ENCODE data around the gene LSM7.

LSM7 gene

DNA sequence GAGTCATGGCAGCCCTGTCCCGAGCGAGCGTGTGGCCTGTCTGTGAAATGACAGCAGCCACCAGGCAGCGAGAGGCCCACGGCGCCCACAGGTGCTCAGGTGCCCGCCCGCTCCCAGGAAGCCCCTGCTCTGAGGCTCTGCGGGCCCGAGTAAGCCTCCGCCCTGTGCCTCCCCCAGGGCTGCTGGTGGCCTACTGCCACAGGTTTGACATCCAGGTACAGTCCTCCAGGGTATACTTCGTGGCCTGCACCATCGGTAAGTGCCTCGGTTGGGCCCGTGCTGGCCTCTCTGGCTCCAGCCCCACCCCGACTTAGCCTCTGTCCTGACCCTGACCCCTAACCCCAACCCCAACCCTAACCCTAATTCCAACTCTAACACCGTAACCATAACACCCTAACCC lies 16.7 kb upstream of the LSM7 start:
- no peak for DNase-seq (ENCODE audit: low read depth)
- no peak overlapping the region for H3K4me3 ChIP-seq (ENCODE audit: low read length)
- TF ChIP-seq, protein P1, sequence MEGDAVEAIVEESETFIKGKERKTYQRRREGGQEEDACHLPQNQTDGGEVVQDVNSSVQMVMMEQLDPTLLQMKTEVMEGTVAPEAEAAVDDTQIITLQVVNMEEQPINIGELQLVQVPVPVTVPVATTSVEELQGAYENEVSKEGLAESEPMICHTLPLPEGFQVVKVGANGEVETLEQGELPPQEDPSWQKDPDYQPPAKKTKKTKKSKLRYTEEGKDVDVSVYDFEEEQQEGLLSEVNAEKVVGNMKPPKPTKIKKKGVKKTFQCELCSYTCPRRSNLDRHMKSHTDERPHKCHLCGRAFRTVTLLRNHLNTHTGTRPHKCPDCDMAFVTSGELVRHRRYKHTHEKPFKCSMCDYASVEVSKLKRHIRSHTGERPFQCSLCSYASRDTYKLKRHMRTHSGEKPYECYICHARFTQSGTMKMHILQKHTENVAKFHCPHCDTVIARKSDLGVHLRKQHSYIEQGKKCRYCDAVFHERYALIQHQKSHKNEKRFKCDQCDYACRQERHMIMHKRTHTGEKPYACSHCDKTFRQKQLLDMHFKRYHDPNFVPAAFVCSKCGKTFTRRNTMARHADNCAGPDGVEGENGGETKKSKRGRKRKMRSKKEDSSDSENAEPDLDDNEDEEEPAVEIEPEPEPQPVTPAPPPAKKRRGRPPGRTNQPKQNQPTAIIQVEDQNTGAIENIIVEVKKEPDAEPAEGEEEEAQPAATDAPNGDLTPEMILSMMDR (conservative IDR thresholded peaks at IDR 0.05; ENCODE audit: low read depth, low read length): no peak

DNA sequence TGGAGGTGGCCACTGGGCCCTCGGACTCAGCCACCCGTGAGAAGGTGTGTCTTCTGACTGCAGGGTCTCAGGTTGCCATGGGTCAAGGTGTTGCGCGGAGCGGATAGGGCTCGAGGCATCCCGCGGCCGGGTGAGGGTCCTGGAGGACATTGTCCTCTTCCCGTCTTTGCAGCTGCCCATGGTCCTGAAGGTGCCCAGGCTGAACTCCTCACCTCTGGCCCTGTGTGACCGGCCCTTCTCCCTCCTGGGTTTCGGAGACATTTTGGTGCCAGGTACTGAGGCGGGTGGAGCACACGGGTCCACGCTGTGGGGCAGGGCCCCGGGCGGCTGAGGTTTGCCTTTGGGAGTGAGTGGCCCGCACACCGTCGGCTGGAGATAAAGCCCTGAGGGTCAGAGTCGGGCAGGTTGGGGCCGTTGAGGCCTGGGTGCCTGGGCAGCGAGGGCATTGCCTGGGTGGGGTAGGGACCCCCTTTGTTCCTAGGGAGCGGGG lies 16.0 kb upstream of the LSM7 start:
- DNase-seq (ENCODE audit: low read depth): no peak
- TF ChIP-seq, protein P1 (conservative IDR thresholded peaks at IDR 0.05; ENCODE audit: low read depth, low read length): no peak
- no peak overlapping the region for H3K4me3 ChIP-seq (ENCODE audit: low read length)

DNA sequence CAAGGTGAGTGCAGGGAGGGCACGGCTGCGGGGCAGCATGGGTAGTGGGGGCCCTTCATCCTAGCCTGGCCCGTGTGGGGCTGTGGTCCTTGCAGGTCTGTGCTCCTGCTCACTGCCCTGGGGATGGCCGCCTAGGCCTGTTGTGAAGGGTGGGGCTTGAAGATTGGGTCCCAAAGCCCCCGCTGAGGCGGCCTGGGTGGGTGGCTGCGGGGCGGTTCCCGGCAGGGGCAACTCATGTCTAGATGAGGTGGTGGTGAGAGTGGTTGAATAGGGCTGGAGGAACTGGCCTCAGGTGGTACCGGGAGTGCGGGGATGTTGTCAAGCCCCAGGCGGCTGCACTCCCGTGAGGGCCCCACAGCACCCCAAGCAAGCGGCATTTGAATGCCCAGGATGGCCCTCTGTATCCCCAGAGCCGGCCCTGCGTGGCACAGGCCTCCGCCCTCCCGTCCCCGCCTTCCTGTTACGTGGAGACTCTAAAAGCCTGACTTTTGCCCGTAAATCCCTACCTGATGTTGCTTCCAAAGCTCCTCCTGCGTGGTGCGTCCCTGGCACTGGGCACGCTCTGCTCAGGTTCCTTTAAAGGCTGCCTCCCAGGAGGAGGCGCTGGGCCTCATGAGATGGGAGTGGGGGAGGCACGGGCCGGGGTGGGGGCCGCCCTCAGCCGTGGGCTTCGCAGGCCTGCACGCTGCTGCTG lies 15.1 kb upstream of the LSM7 start:
- TF ChIP-seq, protein P1 (conservative IDR thresholded peaks at IDR 0.05; ENCODE audit: low read depth, low read length): no peak
- H3K4me3 ChIP-seq (ENCODE audit: low read length): no peak overlapping the region
- DNase-seq (ENCODE audit: low read depth): no peak

DNA sequence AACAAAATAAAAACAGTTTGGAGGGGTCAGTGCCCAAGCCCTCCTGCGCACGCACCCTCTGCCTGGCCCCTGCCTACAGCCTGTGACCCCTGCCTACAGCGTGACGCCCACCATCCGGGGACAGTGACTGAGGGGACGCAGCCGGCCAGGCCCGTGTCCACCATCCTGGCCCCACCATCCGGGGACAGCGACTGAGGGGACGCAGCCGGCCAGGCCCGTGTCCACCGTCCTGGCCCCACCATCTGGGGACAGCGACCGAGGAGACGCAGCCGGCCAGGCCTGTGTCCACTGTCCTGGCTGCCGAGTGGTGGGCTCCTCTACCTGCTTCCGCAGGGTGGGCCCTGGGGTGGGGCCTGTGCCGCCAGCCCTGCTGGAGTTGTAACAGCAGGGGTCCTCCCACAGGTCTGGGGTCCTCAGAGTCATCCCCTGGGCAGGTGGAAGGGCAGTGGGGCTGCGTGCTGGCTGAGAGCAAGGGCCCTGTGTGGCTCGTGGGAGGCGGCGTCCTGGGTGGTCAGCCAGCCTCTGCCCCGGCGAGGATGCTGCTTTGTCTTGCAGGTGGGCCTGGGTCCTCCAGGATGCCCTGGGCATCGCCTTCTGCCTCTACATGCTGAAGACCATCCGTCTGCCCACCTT lies 14.4 kb upstream of the LSM7 start:
- no peak for DNase-seq (ENCODE audit: low read depth)
- H3K4me3 ChIP-seq (ENCODE audit: low read length): no peak overlapping the region
- TF ChIP-seq, protein P1 (conservative IDR thresholded peaks at IDR 0.05; ENCODE audit: low read depth, low read length): no peak

DNA sequence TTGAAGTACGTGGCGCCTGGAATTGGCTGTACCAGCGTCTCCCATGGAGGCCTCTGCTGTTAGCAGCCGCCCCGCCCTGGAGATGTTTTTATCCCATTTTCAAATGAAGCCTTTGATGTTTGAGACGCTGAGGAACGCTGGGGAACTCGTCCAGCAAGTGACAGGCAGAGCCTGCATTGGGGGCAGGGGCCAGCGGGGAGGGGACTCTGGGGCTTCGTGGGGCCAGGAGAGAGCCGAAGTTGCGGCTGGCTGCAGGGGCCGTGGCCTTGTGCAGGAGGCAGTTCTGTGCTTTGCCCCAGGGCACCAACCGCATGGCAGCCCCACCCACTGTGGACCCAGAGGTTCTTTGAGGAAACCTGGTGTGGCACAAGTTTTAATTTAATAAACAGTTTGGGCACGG lies 13.6 kb upstream of the LSM7 start:
- TF ChIP-seq, protein P1 (conservative IDR thresholded peaks at IDR 0.05; ENCODE audit: low read depth, low read length): no peak
- no peak overlapping the region for H3K4me3 ChIP-seq (ENCODE audit: low read length)
- DNase-seq (ENCODE audit: low read depth): no peak

DNA sequence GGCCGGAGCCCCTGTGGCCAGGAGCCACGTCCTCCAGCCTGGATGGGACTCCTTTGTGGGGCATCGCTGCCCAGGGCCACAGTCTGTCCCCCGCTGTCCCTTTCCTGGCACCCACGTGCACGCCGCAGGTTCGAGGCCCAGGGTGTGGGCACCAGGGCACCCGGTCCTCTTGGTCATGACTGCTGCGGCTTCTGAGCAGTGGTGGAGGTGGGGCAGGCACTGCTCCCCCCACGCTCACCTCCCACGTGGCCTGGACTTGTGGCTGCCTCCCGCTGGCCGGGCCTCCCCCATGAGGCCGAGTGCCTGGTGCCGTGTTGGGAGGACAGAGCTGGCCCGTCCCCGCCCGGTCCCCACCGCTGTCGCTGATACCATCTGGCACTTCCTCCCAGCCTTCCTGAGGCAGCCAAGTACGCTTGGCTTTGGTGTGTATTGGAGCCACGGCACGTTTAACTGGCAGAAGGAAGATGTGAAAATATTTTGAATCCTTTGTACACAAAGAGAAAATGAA lies 12.9 kb upstream of the LSM7 start:
- no peak overlapping the region for H3K4me3 ChIP-seq (ENCODE audit: low read length)
- TF ChIP-seq, protein P1 (conservative IDR thresholded peaks at IDR 0.05; ENCODE audit: low read depth, low read length): no peak
- no peak for DNase-seq (ENCODE audit: low read depth)
